ENCODE results near the gene CRYBG3.
"Not testable (repeated sequence)": the region's sequence is repeated elsewhere in the genome, so short reads cannot be mapped to it uniquely, and the experiment has no call there.

- TF ChIP-seq CTCF (conservative IDR thresholded peaks at IDR 0.05); ZFX (IDR thresholded peaks at IDR 0.05): not testable (repeated sequence)
These were observed 88.5 kb downstream of the CRYBG3 start for GRCh38 chr3:97910236-97910831.

All from C4-2B (cell line).